Measurements from ENCODE around the gene CCDC87.
"Not testable (repeated sequence)": the region's sequence is repeated elsewhere in the genome, so short reads cannot be mapped to it uniquely, and the experiment has no call there.

CCDC87 gene

GRCh38 chr11:66614073-66614472 is 21.2 kb upstream of the CCDC87 start:
- DNase-seq (ENCODE audit: low read depth) = no peak

GRCh38 chr11:66612458-66612857 is 19.6 kb upstream of the CCDC87 start:
- no peak for DNase-seq (ENCODE audit: low read depth)

- DNase-seq (ENCODE audit: low read depth) = no peak
Observed at GRCh38 chr11:66609721-66610617, 17.1 kb upstream of the CCDC87 start.

GRCh38 chr11:66607126-66607834 is 14.4 kb upstream of the CCDC87 start:
- no peak for DNase-seq (ENCODE audit: low read depth)

- DNase-seq (ENCODE audit: low read depth) = not testable (repeated sequence)
Observed at GRCh38 chr11:66606608-66607007, 13.7 kb upstream of the CCDC87 start.

- no peak for DNase-seq (ENCODE audit: low read depth)
Observed at GRCh38 chr11:66604155-66604554, 11.3 kb upstream of the CCDC87 start.

GRCh38 chr11:66603072-66603471 is 10.2 kb upstream of the CCDC87 start:
- no peak for DNase-seq (ENCODE audit: low read depth)

- no peak for DNase-seq (ENCODE audit: low read depth)
Observed at GRCh38 chr11:66600631-66601233, 7.9 kb upstream of the CCDC87 start.

GRCh38 chr11:66600219-66600618 is 7.4 kb upstream of the CCDC87 start:
- no peak for DNase-seq (ENCODE audit: low read depth)

- DNase-seq (ENCODE audit: low read depth) = no peak
Observed at GRCh38 chr11:66598993-66599392, 6.1 kb upstream of the CCDC87 start.

GRCh38 chr11:66595245-66595904 is 2.5 kb upstream of the CCDC87 start:
- DNase-seq (ENCODE audit: low read depth) = no peak

GRCh38 chr11:66593650-66594049 is 787 bp upstream of the CCDC87 start:
- DNase-seq (ENCODE audit: low read depth) = no peak

- no peak for DNase-seq (ENCODE audit: low read depth)
Observed at GRCh38 chr11:66593303-66593635, 406 bp upstream of the CCDC87 start.

- DNase-seq (ENCODE audit: low read depth) = no peak
Observed at GRCh38 chr11:66591175-66591574, 1.7 kb downstream of the CCDC87 start.

- no peak for DNase-seq (ENCODE audit: low read depth)
Observed at GRCh38 chr11:66589996-66590675, 2.7 kb downstream of the CCDC87 start.

- DNase-seq (ENCODE audit: low read depth) = not testable (repeated sequence)
Observed at GRCh38 chr11:66589315-66589714, 3.5 kb downstream of the CCDC87 start.

GRCh38 chr11:66586136-66586535 is 6.7 kb downstream of the CCDC87 start:
- DNase-seq (ENCODE audit: low read depth) = no peak

- not testable (repeated sequence) for DNase-seq (ENCODE audit: low read depth)
Observed at GRCh38 chr11:66585447-66585846, 7.4 kb downstream of the CCDC87 start.

GRCh38 chr11:66582565-66583147 is 10.2 kb downstream of the CCDC87 start:
- not testable (repeated sequence) for DNase-seq (ENCODE audit: low read depth)

GRCh38 chr11:66581261-66581660 is 11.6 kb downstream of the CCDC87 start:
- no peak for DNase-seq (ENCODE audit: low read depth)

GRCh38 chr11:66580803-66581202 is 12.1 kb downstream of the CCDC87 start:
- DNase-seq (ENCODE audit: low read depth) = no peak

All from CMK (cell line).